Stimulated activated CD8-positive, alpha-beta memory T cell treated with anti-CD3 and anti-CD28 coated beads, Interleukin-4, amount 100 ng/mL, for 4 hours (primary cell): ENCODE data around the gene KPRP.

Experiments used
- DNase-seq, 2 donors: peaks; one replicate each; pipeline ENCODE4 v3.0.0-alpha.2; 2020; ENCODE audit warnings: low read depth in 2 of 2, low spot score in 1 of 2

The KPRP gene

GRCh38 chr1:152757747-152758146, at the start of gene KPRP:
Gene KPRP (plus strand): TSS chr1:152758025. CDS start chr1:152759589, 1,564 bp downstream.
- DNase-seq = no peak

- no peak for DNase-seq
Measured at GRCh38 chr1:152718238-152718637, 39.6 kb upstream of the KPRP start.

- DNase-seq = no peak
Measured at GRCh38 chr1:152725261-152725660, 32.6 kb upstream of the KPRP start.

- no peak for DNase-seq
Measured at GRCh38 chr1:152728986-152729385, 28.8 kb upstream of the KPRP start.

- no peak for DNase-seq
Measured at GRCh38 chr1:152735648-152736047, 22.2 kb upstream of the KPRP start.

GRCh38 chr1:152737997-152738396, 19.8 kb upstream of the KPRP start:
- no peak for DNase-seq

- DNase-seq = no peak
Measured at GRCh38 chr1:152739841-152740240, 18.0 kb upstream of the KPRP start.

GRCh38 chr1:152741656-152742055, 16.2 kb upstream of the KPRP start:
- no peak for DNase-seq

GRCh38 chr1:152743371-152744145, 14.3 kb upstream of the KPRP start:
- DNase-seq = no peak

GRCh38 chr1:152745289-152745704, 12.5 kb upstream of the KPRP start:
- DNase-seq = no peak

GRCh38 chr1:152745765-152746444, 11.9 kb upstream of the KPRP start:
- no peak for DNase-seq

- DNase-seq = no peak
Measured at GRCh38 chr1:152747831-152748230, 10.0 kb upstream of the KPRP start.

- no peak for DNase-seq
Measured at GRCh38 chr1:152752225-152752624, 5.6 kb upstream of the KPRP start.

- no peak for DNase-seq
Measured at GRCh38 chr1:152753586-152753985, 4.2 kb upstream of the KPRP start.

- no peak for DNase-seq
Measured at GRCh38 chr1:152756872-152757271, 953 bp upstream of the KPRP start.

- no peak for DNase-seq
Measured at GRCh38 chr1:152758636-152759035, 811 bp downstream of the KPRP start.

- DNase-seq = no peak
Measured at GRCh38 chr1:152759453-152760173, 1.8 kb downstream of the KPRP start.

- no peak for DNase-seq
Measured at GRCh38 chr1:152760551-152761190, 2.8 kb downstream of the KPRP start.

- DNase-seq = no peak
Measured at GRCh38 chr1:152761609-152762213, 3.9 kb downstream of the KPRP start.

GRCh38 chr1:152768847-152769533, 11.2 kb downstream of the KPRP start:
- DNase-seq = no peak
